ENCODE results near the gene ADH4. TPM values are rescaled to one million over a fixed set of nuclear protein-coding genes. Genes with fewer than 3 reads are reported as not detected.

ADH4 gene
- total RNA-seq, 4 donors from 2014 or later = 0.13 to 0.64 TPM; not detected in 2

DNA sequence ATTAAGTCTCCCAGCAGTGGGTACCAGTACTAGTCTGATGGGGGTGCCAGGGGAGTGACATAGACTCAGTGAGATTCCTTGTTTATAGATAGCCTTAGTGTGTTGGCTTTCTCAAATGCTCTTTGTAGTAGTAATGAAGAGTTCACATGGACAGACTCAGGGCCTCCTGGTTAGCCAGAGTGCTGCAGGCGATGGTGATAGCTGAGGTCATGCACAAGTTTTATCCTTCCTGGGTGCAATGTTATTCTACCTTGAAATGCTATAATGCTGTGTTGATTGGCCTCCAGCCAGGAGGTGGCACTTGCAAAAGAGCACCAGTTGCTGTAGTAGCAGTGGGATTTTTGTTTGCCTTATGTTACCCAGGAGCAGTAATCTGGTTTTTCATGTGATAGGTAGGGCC is 35.5 kb upstream of the ADH4 start:
- intact Hi-C loops (cut with DNase I; ENCODE audit: low total_unique reads) = no loop called here
- DNase-seq (ENCODE audit: low spot score in 2 of 2) = no peak
- WGBS, 2 donors = 95 to 100% methylated on average over 1 of the region's 1 CpG
- no peak overlapping the region for H3K4me3 ChIP-seq (ENCODE audit: low read depth, poor library complexity, severe bottlenecking)
- TF ChIP-seq POLR2A (IDR thresholded peaks at IDR 0.05) = no peak
- TF ChIP-seq, protein P1, sequence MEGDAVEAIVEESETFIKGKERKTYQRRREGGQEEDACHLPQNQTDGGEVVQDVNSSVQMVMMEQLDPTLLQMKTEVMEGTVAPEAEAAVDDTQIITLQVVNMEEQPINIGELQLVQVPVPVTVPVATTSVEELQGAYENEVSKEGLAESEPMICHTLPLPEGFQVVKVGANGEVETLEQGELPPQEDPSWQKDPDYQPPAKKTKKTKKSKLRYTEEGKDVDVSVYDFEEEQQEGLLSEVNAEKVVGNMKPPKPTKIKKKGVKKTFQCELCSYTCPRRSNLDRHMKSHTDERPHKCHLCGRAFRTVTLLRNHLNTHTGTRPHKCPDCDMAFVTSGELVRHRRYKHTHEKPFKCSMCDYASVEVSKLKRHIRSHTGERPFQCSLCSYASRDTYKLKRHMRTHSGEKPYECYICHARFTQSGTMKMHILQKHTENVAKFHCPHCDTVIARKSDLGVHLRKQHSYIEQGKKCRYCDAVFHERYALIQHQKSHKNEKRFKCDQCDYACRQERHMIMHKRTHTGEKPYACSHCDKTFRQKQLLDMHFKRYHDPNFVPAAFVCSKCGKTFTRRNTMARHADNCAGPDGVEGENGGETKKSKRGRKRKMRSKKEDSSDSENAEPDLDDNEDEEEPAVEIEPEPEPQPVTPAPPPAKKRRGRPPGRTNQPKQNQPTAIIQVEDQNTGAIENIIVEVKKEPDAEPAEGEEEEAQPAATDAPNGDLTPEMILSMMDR (IDR thresholded peaks at IDR 0.05) = no peak

DNA sequence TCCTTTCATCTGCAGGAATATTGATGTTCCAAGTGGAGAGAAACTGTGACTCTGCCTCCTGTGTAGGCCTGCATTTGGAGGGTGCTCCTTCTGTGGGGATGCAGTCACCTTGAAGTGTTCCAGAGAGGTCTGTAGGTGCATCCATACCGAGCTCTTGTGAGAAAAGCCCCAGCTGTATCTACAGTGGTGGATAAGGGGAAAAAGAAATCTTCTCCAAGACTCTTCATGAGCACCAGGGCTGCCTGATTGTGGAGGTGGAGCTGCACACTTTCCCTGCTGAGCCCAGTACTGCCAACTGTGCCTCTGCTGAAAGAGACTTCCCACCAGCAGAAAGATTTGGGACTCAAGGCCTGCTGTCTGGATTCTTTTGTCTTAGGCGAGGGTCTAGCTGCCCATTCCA is 35.1 kb upstream of the ADH4 start:
- WGBS, 2 donors = 69 to 88% methylated on average over 1 to 2 of the region's 2 CpGs
- intact Hi-C loops (cut with DNase I; ENCODE audit: low total_unique reads) = no loop called here
- H3K4me3 ChIP-seq (ENCODE audit: low read depth, poor library complexity, severe bottlenecking) = no peak overlapping the region
- no peak for DNase-seq (ENCODE audit: low spot score in 2 of 2)
- TF ChIP-seq POLR2A (IDR thresholded peaks at IDR 0.05) = no peak
- TF ChIP-seq, protein P1 (IDR thresholded peaks at IDR 0.05) = no peak

DNA sequence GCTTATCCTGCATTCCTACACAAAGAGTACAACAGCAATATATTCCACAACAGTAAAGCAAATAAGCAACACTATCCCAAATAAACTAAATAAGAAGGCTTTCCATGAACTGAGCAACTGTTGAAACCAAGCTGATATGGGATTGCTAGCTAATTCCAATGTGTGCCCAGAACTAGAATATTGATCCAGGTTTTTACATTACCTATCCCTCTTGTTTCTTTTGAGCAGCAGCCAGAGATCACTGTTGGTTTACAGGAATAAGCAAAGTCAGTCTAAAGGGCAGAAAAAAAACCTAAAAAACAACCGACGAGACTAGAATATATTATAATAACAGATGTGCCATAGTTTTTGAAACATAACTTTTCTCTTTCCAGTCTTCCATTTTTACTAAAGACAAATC is 22.4 kb upstream of the ADH4 start:
- TF ChIP-seq POLR2A (IDR thresholded peaks at IDR 0.05) = no peak
- TF ChIP-seq, protein P1 (IDR thresholded peaks at IDR 0.05) = no peak
- intact Hi-C loops (cut with DNase I; ENCODE audit: low total_unique reads) = no loop called here
- WGBS, 2 donors = 49 to 97% methylated on average over 2 of the region's 2 CpGs
- no peak for DNase-seq (ENCODE audit: low spot score in 2 of 2)
- H3K4me3 ChIP-seq (ENCODE audit: low read depth, poor library complexity, severe bottlenecking) = no peak overlapping the region

DNA sequence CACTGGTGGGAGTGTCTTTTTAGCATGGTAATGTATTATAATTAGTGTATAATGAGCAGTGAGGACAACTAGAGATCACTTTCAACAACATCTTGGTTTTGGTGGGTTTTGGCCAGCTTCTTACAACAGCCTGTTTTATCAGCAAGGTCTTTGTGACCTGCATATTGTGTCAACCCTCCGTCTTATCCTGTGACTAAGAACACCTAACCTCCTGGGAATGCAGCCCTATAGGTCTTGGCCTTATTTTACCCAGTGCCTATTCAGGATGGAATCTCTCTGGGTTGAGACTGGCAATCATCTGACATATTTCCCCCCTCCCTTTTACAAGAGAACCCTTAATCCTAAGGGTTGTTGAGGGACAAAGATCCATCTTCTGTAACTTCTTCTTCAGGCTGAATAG is 21.9 kb upstream of the ADH4 start:
- H3K4me3 ChIP-seq (ENCODE audit: low read depth, poor library complexity, severe bottlenecking) = no peak overlapping the region
- TF ChIP-seq, protein P1 (IDR thresholded peaks at IDR 0.05) = no peak
- TF ChIP-seq POLR2A (IDR thresholded peaks at IDR 0.05) = no peak
- intact Hi-C loops (cut with DNase I; ENCODE audit: low total_unique reads) = no loop called here
- WGBS, 2 donors = 83 to 96% methylated on average over 1 of the region's 1 CpG
- no peak for DNase-seq (ENCODE audit: low spot score in 2 of 2)

DNA sequence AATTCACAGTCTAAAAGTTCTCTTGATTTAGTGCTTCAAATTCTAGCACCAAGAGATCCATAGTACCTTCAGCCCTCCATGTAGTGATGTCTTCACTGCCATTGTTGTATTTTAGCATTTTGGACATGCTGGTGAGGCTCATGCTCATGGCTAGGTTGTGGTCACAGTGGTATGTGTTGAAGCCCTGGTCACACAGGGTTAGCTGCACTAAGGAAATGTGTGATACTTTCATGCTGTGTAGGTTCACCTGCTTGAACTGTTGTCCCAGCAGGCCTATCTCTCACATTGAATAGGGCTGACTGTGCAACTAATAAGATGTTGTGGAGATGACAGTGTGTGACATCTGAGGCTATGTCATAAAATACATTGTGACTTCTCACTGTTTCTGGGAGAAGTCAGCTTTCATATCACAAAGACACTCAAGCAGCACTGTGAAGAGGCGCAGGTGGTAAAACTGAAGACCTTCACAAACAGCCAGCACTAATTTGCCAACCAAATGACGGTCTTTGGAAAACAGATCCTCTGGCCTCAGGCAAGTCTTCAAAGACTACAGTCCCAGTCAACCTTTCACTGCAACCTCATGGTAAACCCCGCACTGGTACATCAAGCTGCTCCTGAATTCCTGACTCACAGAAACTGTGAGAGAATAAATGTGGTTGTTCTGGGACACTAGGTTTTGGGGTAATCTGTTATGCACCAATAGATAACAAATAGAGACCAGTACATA is 17.4 kb upstream of the ADH4 start:
- TF ChIP-seq, protein P1 (IDR thresholded peaks at IDR 0.05) = no peak
- no peak for TF ChIP-seq POLR2A (IDR thresholded peaks at IDR 0.05)
- intact Hi-C loops (cut with DNase I; ENCODE audit: low total_unique reads) = no loop called here
- WGBS, 2 donors = 90 to 94% methylated on average over 3 of the region's 3 CpGs
- no peak for DNase-seq (ENCODE audit: low spot score in 2 of 2)
- no peak overlapping the region for H3K4me3 ChIP-seq (ENCODE audit: low read depth, poor library complexity, severe bottlenecking)

DNA sequence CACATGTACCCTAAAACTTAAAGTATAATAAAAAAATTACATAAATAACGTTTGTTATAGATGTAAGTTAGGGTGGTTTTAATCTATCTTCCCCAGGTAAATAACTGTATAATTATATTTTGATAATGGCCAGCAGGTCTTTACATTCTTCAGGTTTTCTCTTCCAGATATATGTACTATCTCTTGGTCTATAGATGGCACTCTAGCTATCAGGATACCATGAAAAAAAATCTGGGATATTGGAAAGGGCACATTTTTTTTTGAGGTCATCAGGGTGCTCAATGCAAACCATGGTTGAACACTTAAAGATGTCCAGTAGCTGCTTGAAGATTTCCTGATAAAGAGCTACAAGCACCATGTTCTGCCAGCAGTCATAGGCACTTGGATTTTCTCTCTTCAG is 15.6 kb upstream of the ADH4 start:
- H3K4me3 ChIP-seq (ENCODE audit: low read depth, poor library complexity, severe bottlenecking) = no peak overlapping the region
- intact Hi-C loops (cut with DNase I; ENCODE audit: low total_unique reads) = no loop called here
- WGBS, 2 donors = 72 to 77% methylated on average over 1 of the region's 1 CpG
- no peak for DNase-seq (ENCODE audit: low spot score in 2 of 2)
- no peak for TF ChIP-seq POLR2A (IDR thresholded peaks at IDR 0.05)
- TF ChIP-seq, protein P1 (IDR thresholded peaks at IDR 0.05) = no peak

Data from lower leg skin (tissue), 4 donors.